ENCODE data around the gene ADPRHL1.

DNA sequence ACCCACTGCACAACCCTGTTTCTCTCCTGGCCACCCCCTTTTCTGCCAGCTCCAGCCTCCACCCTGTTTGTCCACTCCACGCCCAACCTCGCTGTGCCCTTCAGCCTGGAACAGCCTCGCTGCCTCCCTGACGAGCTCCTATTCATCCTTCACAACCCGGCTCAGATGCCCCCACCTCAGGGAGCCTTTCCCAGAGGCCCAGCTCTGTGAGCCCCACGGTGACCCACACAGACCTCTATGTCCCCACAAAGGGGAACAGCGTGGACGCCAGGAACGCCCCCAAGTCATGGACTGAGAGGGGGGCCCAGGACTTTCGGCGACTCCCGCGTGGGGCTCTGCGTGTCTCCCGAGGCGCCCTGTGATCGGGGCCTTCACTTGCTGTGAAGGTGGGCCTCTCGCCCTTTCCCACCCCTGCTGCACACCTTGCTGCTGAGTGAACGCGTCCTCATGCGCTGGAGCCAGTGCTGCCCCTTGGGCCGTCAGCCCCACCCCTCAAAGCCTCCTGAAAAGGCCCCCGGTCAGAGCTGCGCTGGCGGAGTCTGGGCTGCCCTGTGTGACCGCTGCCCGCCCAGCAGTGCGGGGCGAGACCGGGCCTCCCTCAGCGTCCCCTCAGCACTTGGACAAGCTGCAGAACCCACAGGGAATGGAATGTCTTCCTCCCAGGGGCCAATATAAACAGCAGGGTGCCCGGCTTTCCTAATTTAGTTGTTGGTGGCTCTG lies 40.0 kb downstream of the ADPRHL1 start:
- TF ChIP-seq, protein P1, sequence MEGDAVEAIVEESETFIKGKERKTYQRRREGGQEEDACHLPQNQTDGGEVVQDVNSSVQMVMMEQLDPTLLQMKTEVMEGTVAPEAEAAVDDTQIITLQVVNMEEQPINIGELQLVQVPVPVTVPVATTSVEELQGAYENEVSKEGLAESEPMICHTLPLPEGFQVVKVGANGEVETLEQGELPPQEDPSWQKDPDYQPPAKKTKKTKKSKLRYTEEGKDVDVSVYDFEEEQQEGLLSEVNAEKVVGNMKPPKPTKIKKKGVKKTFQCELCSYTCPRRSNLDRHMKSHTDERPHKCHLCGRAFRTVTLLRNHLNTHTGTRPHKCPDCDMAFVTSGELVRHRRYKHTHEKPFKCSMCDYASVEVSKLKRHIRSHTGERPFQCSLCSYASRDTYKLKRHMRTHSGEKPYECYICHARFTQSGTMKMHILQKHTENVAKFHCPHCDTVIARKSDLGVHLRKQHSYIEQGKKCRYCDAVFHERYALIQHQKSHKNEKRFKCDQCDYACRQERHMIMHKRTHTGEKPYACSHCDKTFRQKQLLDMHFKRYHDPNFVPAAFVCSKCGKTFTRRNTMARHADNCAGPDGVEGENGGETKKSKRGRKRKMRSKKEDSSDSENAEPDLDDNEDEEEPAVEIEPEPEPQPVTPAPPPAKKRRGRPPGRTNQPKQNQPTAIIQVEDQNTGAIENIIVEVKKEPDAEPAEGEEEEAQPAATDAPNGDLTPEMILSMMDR (IDR thresholded peaks at IDR 0.05), result no peak
- no peak for TF ChIP-seq POLR2A (IDR thresholded peaks at IDR 0.05)
